T-helper 2 cell (primary cell): ENCODE measurements around the gene NDUFAF8.
A peak's percentile ranks its signal among the peaks of the same experiment; 100 is the strongest.

Source experiments
- DNase-seq, 5 experiments: peaks; one replicate each; pipeline versions ENCODE4 v3.0.0 to v3.0.0-alpha.2; 2012 to 2022

Gene NDUFAF8

DNA sequence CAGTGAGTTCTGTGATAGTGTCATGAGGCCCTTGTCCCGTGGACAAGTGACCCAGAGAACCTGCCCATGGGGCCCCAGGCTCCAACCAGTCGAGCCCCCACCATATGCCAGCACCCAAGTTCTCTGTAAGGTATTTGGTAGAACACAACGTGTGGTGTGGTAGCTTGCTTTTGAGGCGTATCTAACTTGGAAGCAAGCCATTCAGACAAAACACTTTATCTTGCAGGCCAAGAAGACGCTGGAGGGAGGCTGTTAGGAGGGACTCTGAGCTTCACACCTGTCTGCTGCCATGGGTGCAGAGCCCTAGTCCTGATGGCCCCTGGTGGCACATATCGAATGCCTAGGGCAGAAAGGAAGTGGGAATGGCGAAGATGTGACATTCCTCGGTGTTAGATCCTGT lies 1.6 kb downstream of the NDUFAF8 start:
- no peak for DNase-seq

DNA sequence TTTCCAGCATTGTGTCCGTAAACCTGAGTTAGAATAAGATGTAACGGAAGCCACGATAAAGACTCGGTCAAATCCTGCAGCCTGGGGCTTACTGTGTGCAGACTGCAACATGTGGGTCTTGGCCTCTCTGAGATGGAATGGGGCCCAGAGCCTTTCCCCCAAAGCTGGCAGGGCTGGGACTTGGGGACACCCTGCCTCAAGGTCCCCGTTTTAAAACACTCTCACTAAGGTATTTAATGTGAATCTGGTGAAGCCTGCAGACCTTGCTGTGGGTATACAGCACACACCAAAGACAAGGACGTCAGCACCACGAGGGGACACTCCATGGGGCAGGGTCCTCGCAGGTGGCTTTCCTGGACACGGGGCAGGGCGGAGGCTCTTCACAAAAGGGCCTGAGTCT lies 2.1 kb downstream of the NDUFAF8 start:
- no peak for DNase-seq

DNA sequence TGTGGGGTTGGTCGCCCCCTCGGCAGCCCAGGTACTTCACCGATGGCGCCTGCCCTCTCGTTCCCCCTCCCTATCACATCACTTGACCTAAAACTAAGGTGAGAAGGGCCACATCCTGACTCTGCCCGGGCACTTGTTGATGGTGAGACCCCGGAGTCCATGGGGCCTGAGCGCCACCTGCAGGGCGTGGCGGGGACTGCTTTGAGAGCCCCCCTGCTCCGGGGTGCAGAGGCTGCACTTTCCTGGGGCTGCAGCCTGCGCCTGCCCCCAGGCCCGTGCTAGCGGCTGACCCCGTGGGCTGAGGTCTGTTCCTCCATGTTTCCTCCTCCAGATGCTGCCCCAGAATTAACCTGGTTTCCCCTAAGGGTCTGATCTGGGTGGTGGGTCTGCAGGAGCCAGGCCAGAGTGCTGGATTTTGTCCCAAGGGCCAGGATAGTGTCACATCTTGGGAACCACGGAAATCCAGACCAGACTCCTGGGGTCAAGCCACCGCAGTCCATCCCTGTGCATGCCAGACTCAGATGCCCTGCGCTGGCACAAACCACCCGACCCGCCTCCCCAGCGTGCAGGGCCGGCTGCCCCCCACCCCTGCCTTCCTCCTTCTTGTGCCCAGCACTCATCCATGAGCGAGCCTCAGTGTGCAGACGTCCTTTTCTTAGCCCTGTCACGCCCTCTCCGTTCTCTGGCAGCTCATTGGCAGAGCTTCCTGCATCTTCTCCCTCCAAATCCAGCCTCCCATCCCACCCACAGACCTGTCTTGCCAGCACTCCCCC lies 2.7 kb downstream of the NDUFAF8 start:
- DNase-seq = peak in 4 of 5 experiments; percentile 38 to 55 (median 44)

DNA sequence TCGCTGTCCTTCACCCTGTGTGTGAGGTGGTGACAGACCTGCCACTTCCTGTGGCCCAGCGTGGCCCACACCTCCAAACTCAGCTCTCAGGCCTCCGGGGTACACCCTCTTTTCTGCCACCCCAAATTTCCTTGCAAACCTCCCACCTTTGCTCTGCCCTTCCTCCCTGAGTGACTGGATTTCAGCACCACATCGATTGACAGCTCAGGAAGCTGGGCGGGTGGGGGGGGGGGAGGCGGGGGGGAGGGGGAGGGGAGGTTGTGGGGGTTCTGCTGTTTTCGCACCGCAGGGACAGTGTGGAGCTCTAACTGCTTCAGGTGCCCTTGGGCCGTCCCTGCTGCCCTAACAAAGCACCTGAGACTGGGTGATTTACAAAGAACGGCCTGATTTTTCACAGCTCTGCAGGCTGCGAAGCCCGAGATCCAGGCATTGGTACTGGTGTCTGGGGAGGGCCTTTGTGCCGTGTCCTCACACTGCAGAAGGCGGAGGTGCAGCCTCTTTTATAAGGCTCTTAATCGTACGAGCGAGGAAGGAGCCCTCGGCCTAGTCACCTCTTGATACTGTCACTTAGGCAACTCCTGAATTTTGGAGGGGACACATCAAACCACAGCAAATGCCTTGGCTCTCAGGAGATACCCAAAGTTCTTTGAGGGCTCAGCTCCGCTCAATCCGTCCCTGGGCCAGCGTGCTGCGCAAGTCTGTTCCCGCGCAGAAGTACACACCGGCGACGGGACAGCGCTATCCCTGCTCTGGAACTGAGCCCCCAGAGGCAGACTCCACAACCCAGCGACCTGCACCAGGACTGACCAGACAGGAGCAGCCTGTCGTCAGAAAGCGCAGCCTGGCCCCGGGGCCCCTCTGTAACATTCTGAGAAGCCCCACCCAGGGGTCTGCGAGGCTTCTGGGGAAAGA lies 3.6 kb downstream of the NDUFAF8 start:
- DNase-seq = no peak

DNA sequence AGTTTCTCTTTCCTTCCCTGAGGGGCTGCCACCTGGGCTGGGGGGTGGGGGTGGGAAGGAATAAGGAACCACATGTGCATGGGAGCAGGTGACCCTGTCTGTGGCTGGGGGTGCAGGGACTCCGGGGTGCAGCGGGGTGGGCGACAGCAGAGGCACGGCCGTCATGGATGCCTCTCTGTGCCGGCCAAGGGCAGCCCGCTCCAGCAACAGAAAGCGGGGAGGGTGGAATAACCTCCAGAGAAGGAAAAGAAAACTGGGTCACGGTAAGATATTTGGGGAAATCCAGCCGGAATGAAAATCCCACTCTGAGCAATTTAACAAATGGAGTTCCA lies 4.2 kb downstream of the NDUFAF8 start:
- DNase-seq = no peak

DNA sequence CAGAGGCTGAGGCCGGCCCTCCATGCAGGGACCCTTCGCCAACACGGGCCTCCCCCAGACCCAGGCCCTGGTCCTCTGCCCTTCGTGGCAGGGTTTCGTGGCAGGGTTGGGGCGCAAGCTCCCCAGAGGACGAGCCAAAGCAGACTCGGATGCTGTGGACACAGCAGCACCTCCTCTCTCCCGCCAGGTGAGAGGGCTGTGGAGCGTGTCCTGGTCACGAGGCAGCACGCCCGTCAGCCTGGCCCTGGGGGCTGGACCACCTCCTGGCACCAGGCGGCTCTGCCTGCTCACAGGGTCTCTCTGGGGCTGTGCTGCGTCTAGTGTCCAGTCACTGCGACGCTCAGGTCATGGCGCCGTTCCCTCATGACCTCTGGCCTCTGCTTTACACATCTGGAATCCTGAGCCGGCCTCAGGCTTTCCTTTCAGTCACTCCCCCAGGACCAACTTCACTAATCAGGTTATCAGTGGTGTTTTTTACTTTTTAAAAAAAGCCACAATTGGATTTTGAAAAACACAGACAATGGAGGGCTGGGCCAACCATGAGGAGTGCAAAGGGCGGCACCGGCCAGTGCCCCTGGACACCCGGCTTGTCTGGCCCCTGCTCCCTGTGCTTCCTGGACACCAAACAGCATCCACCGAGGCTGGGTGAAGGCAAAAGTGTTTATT lies 5.4 kb downstream of the NDUFAF8 start:
- DNase-seq = no peak

DNA sequence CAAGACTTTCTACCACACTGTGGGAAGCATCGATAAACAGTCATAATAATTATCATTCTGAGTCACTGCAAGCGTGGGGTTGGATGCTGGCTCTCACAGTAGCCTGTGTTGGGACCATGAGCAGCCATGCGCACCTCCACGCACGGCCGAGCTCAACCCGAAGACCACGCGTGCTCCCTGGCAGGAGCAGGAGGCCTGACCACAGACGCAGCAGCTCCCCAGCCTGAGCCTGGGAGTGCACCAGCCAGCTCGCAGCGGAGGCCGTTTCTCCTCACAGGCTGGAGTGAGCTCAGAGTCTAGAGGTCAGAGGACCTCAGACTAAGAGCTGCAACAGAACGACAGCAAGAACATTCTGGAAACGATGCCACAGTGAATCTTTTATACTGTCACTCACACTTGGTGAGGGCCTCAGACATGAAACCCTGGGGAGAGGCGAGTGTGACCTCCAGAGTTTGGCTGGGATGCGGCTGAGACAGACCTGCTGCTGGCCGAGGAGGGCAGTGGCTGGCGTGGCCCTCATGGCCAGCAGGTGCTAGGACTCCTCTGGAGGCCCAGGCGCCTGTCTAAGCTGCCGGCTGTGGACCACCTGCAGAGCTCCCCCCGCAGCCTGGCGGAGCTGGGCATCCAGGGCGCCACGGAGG lies 6.0 kb downstream of the NDUFAF8 start:
- peak in 1 of 5 experiments; percentile 64 for DNase-seq

DNA sequence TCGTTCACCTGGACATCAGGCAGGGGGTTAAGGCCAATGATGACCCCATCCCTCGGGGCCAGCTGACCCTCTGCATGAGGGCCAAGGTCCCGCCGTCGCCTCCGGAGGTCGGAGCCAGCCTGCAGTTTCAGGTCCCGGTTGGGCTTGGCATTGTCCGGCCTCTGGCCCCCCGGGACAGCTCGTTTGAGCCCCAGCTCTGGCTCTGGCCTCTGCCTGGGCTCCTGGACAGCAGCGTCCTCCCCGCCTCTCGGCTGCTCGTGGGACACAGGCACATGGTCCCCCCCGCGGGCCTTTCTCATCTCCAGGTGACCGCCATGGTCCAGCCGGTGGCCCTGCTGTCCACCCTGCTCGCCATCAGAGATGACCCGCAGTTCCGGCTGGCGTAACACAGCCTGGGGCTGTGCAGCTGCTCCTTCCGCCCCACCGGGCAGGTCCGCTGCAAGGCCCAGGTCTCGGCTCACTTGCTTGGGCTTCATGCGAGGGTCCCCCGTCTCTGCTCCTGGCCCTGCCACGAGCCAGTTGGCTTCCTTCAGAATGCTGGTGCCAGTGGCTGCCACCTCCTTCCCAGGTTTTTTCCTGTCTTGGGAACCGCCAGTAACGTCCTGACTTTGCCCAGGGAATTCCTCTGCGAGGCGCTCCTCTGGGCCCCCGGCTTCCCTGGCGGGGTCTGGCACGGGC lies 6.7 kb downstream of the NDUFAF8 start:
- no peak for DNase-seq

DNA sequence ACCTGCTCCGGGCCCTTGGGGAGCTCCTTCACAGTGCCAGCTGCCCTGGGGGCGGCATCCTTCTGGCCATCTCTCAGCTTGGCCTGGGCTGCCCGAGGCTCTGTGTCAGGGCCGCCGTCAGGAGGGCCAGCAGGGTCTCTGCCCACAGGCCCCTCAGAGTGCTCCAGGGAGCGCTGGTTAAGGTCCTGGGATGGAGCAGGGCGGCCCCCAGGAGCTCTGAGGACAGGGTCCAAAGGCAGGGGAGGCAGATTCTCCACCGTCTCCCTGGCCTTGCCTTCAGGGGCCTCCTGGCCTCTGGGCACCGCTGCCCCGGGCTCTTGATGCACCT lies 7.2 kb downstream of the NDUFAF8 start:
- no peak for DNase-seq

DNA sequence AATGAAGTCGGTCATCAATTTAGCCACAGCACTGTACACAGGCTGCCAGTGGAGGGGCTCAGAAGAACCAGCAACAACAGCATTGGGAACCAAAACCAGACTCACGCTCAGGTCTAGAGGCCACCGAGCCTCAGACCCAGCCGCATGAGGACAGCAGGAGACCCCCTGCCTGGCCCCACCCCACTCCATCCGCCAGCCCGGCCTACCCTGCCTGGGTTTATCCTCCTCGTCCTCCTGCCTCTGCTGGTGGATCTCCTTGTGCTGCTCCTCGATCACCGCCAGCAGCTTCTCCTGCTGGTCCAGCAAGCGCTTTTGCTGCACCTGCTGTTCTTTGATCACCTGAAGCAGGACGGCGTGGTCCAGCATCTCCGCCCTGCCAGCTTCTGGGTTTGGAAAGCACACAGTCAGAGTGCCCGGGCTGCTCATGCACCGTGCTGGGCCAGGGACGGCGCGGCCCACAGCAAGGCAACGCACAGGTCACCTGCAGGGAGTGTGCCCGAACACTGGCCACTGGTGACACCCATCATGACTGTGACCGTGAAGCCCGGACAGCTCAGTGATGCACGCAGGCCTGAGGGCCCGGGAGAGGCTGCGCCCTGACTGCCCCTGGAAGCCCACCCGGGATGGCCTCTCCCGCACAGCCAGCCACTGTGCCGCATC lies 7.7 kb downstream of the NDUFAF8 start:
- no peak for DNase-seq

DNA sequence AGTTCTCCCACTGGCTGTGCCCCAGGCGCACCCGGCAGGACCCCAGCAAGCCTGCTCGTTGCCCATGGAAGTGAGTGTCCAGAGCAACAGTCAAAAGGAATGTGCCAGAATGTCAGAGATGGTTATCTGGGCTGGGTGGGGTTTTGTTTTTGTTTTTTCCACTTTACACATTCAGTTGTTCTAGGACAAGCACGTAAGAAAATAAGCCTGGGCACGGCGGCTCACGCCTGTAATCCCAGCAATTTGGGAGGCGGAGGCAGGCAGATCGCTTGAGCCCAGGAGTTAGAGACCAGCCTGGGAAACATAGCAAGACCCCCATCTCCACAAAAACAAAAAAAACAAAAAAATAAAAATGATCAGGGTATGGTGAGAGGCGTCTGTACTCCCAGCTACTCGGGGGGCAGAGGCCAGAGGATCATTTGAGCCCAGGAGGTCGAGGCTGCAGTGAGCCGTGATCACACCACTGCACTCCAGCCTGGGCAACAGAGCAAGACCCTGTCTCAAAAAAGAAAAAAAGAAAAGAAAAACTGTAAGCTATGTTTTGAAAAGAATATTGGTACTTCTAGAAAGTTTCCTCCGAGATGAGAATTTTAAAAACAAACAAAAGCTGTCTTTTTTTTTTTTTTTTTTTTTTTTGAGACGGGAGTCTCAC lies 8.3 kb downstream of the NDUFAF8 start:
- DNase-seq = no peak

DNA sequence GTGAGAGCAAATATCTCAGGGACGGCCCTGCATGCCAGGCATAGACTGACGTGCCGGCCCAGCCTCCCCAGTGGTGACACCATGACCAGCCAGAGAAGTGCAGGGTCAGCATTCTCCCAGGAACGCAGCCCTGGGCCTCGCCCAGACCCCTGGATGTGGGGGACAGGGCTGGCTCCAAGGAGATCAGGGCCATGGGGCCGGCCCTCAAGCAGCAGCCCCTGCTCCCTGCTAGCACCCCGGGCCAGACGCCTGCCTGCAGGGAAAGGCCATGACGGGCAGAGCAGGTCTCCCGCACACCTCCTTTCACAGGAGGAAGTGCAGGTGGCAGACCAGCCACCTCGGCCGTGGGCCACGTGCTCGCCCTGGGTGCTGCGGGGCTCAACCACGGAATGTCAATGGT lies 9.5 kb downstream of the NDUFAF8 start:
- DNase-seq = no peak

DNA sequence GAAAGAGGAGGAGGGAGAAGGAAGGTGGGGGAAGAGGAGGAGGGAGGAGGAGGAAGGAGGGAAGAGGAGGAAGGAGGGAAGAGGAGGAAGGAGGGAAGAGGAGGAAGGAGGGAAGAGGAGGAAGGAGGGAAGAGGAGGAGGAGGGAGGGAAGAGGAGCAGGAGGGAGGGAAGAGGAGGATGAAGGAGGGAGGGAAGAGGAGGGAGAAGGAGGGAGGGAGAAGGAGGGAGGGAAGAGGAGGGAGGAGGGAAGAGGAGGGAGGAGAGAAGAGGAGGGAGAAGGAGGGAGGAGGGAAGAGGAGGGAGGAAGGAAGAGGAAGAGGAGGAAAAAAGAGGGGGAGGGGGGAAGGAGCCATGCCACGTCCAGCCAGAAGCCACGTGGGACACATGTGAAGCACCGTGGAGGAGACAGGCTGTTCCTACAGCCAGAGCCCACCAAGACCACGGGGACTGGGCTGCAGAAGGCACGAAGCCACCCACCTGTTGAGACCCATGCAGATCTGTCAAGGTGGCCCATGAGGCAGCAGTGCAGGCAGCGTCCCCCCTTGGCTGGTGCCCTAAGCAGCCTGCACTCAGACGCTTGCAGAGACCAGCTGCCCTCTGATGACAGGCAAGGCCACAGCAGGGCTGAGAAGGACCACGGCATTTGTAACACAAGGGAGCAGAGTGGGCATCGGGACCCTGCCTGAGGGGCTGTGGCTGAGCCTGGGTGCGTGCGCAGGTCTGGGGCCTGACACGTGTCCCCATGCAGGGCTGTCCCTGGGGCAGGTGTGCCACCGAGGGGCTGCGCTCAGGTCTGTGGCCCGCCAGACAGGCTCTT lies 10.3 kb downstream of the NDUFAF8 start:
- peak in 1 of 5 experiments; percentile 35 for DNase-seq

DNA sequence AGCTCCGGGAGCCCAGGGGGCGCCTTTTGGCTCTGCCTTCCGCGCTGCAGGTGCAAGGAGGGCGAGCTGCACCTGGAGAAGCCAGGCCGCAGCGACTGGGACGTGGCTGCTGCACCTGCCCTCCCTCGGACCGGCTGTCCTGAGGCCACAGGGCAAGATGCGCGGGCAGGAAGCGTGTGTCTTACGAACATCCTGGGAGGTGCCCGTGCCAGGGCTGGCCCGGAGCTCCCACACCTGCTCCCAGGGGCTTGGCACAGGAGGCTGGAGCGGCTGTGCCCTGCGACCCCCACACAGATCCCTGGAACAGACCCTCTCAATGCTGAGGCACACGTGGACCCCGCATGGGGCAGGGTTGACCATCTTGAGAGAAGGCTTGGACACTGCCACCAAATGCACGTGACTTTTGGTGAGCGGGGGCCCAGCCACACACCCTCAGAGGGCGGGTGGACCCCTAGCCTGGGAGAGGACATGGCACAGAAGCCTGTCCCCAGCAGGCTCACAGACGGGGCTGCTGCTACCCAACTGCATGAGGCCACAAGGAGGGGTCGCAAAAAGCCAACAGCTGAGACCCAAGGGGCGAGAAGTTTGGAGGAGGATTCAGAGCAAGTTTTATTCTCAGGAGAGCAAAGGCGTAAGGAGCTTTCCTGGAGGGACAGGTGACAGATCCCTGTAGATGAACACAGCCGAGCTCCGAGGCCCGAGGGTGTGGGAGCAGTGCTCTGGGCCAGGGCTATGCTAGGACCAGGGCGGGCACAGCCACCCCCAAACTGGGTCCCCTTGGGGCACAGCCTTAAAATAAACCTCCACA lies 11.4 kb downstream of the NDUFAF8 start:
- DNase-seq = no peak

DNA sequence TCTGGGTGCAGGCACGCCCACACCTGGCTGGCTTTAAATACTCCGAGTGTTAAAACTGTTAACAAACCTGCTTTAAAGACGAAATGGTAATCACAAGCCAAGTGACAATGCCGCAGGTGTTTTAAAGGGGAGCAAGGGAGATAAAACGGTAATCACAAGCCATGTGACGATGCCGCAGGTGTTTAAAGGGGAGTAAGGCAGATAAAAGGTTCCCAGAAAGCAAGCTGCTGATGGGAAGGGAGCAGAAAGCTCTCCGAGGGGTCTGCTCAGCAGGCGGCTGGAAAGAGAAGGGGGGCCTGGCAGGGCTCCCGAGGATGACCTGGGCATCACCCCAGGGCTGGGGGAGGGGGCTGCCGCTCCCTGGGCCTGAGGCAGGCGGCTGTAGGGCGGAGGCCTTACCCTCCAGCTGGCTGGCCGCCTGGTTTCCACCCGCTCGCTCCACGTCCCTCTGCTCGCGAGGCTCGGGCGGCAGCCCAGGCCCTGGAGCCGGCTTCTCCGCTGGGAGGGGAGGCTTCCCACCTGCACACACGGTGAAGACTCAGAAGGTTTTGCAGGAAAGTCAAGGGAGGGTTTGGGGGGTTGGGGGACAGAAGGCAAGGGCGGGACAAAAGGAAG lies 12.1 kb downstream of the NDUFAF8 start:
- no peak for DNase-seq

DNA sequence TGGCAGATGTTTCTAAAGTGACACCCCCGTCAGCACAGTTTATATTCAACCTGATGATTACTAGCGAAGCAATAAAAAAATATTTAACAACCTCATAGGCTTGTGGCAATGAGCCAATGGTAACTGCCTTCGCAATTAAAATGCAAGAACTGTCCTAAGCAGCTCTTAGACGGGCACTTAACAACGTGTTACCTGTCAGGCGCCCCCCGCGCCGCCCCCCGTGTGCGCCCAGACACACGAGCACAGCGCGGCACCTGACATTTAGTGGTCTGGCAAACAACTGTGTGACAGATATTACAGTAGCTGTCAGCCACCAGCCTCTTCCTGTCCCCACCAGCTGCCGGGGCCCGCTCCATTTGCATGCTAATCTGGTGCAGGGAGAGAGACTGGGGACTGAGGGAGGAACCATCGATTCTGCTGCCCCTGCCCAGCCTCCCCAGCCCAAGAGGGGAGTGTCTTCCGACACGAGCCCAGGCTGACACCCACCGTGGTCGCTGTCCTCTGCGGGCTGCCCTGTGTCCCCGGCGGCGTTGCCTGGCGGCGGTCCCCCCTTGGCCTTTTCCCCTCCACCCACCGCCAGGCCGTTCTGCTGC lies 12.7 kb downstream of the NDUFAF8 start:
- DNase-seq = no peak

DNA sequence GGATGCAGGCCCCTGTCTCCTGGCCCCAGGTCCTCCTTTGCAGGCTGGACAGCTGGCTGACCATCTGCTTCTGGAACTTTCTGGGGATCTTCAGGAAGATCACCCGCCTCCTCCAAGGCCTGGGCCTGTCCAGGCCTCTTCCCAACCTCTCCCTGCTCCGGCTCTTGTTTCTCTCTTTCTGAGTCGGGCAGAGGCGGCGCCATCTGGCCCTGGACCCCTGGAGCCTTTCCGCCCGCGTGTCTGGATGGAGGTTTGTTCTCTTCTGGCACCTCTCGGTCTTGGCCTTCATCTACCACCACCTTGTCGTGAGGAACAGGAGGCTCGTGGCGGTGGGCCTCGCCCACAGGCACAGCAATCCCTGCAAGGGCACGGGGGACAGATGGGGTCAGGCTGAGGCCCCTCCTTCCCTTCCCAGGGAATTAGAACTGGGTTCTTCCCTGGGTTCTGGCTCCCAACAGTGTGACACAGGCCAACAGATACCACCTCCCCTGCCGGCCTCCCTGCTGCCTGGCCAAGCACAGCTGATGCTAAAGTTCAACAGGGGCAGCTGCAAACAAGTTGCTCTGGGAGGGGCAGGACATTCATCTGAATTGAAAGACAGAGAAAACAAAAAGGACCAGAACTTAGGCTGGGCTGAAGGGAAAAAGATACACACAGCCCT lies 13.3 kb downstream of the NDUFAF8 start:
- no peak for DNase-seq

DNA sequence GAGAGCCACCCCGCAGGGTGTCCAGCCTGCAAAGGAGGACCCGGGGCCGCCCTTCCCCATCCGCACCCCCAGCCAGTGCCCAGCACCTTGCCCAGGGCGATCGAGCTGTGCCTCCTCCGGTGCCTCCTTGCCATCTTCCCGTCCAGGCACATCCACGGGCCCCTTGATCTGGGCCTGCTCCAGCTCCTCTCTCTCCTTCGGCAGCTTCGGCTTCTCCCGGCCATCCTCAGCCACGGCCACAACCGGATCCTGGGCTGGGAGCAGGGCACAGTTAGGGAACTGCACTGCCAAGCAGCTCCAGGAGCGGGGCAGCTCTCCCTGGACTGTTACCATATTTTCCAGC lies 13.8 kb downstream of the NDUFAF8 start:
- no peak for DNase-seq
